Measurements from ENCODE around the gene SIPA1L3.

- TF ChIP-seq CTCF (conservative IDR thresholded peaks at IDR 0.05; ENCODE audit: low read depth in 2 of 2) (no peak), ZNF331 (CRISPR knock-in tag; IDR thresholded peaks at IDR 0.05; ENCODE audit: low read depth) (no peak), EZH2 (IDR thresholded peaks at IDR 0.05; ENCODE audit: low read depth, unreplicated experiment) (no peak), POLR2AphosphoS5 (IDR thresholded peaks at IDR 0.05; ENCODE audit: low read depth) (no peak), ETS1 (IDR thresholded peaks at IDR 0.05) (no peak), EZH2phosphoT487 (IDR thresholded peaks at IDR 0.05; ENCODE audit: unreplicated experiment) (no peak), CREB1 (CRISPR knock-in tag; IDR thresholded peaks at IDR 0.05; ENCODE audit: low read depth) (no peak), JUNB (IDR thresholded peaks at IDR 0.05; ENCODE audit: unreplicated experiment) (no peak), ZNF462 (CRISPR knock-in tag; IDR thresholded peaks at IDR 0.05) (no peak), ZNF114 (CRISPR knock-in tag; IDR thresholded peaks at IDR 0.05) (no peak)
Measured at GRCh38 chr19:37982655-37983054, 75.6 kb downstream of the SIPA1L3 start.

Measured in GM23338 (cell line).